ENCODE data around the gene MAPK12.

The MAPK12 gene

GRCh38 chr22:50252082-50253045, 9.1 kb downstream of the MAPK12 start:
- DNase-seq (ENCODE audit: low spot score), result peak; percentile 84

- no peak for DNase-seq (ENCODE audit: low spot score)
Observed at GRCh38 chr22:50251477-50252081, 9.9 kb downstream of the MAPK12 start.

- peak; percentile 92 for DNase-seq (ENCODE audit: low spot score)
Observed at GRCh38 chr22:50250555-50251476, 10.7 kb downstream of the MAPK12 start, which contains the start of gene HDAC10. Gene HDAC10 (minus strand): TSS chr22:50251265. CDS start chr22:50251032, 233 bp downstream.

GRCh38 chr22:50250249-50250554, 11.3 kb downstream of the MAPK12 start:
- DNase-seq (ENCODE audit: low spot score), result no peak

GRCh38 chr22:50249341-50250248, 11.9 kb downstream of the MAPK12 start:
- no peak for DNase-seq (ENCODE audit: low spot score)

- DNase-seq (ENCODE audit: low spot score), result no peak
Observed at GRCh38 chr22:50248196-50249081, 13.0 kb downstream of the MAPK12 start.

- no peak for DNase-seq (ENCODE audit: low spot score)
Observed at GRCh38 chr22:50247748-50248147, 13.7 kb downstream of the MAPK12 start.

GRCh38 chr22:50246242-50247175, 15.0 kb downstream of the MAPK12 start:
- peak; percentile 80 for DNase-seq (ENCODE audit: low spot score)

- peak; percentile 61 for DNase-seq (ENCODE audit: low spot score)
Observed at GRCh38 chr22:50245214-50246072, 16.0 kb downstream of the MAPK12 start.

GRCh38 chr22:50244420-50245213, 16.9 kb downstream of the MAPK12 start, which contains the start of gene TUBGCP6:
Gene TUBGCP6 (minus strand): TSS chr22:50245023. CDS start chr22:50244459, 564 bp downstream.
- peak; percentile 95 for DNase-seq (ENCODE audit: low spot score)

- no peak for DNase-seq (ENCODE audit: low spot score)
Observed at GRCh38 chr22:50243685-50244419, 17.6 kb downstream of the MAPK12 start.

GRCh38 chr22:50242406-50242949, 19.0 kb downstream of the MAPK12 start:
- no peak for DNase-seq (ENCODE audit: low spot score)

GRCh38 chr22:50238755-50239154, 22.7 kb downstream of the MAPK12 start:
- no peak for DNase-seq (ENCODE audit: low spot score)

GRCh38 chr22:50236731-50237409, 24.6 kb downstream of the MAPK12 start:
- DNase-seq (ENCODE audit: low spot score), result peak; percentile 74

- no peak for DNase-seq (ENCODE audit: low spot score)
Observed at GRCh38 chr22:50233223-50233622, 28.3 kb downstream of the MAPK12 start.
